Measurements from ENCODE around the gene ATP8A2.

ATP8A2 gene

DNA sequence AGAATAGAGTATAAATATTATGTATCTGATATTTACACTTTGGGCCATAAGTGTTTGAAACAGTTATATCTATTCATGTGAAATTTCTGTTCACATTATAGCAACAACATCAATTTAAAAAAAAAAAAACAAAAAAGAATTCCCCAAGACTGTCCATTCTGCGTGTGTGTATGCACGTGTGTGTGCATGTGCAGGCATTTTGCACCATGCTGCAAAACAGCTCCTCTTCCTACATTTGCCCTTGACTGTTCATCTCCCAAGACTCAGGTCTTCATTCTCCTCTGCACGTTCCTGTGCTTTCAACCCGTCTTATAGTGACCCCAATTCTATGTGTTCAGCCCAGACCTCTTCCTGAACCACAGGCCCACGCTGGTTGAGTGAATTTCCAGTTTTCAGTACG is 530.7 kb downstream of the ATP8A2 start:
- in situ Hi-C loops (cut with MboI; ENCODE audit: low sequenced_read_pairs, unreplicated experiment) = no loop called here
- TF ChIP-seq, protein P1, sequence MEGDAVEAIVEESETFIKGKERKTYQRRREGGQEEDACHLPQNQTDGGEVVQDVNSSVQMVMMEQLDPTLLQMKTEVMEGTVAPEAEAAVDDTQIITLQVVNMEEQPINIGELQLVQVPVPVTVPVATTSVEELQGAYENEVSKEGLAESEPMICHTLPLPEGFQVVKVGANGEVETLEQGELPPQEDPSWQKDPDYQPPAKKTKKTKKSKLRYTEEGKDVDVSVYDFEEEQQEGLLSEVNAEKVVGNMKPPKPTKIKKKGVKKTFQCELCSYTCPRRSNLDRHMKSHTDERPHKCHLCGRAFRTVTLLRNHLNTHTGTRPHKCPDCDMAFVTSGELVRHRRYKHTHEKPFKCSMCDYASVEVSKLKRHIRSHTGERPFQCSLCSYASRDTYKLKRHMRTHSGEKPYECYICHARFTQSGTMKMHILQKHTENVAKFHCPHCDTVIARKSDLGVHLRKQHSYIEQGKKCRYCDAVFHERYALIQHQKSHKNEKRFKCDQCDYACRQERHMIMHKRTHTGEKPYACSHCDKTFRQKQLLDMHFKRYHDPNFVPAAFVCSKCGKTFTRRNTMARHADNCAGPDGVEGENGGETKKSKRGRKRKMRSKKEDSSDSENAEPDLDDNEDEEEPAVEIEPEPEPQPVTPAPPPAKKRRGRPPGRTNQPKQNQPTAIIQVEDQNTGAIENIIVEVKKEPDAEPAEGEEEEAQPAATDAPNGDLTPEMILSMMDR (IDR thresholded peaks at IDR 0.05; ENCODE audit: borderline replicate concordance, control extremely low read depth, extremely low read depth, insufficient read depth, missing control alignments) = no peak
- no peak for DNase-seq (ENCODE audit: low spot score)

DNA sequence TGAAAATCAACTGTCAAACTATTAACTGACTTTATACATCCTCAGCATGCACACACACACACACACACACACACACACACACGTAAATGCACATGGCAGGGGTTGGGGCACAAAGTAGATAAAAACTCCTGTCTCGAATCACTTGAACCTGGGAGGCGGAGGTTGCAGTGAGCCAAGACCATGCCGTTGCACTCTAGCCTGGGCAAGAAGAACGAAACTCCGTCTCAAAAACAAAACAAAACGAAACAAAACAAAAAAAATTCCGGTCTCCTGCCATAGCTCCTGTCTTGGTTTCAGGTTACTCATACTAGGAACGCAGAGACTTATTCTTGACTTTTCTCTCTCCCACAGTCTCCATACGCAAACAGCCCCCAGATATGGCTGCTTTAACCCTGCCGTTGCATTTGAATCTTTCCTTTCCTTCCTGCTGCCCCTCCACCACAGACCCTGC is 531.1 kb downstream of the ATP8A2 start:
- in situ Hi-C loops (cut with MboI; ENCODE audit: low sequenced_read_pairs, unreplicated experiment) = no loop called here

DNA sequence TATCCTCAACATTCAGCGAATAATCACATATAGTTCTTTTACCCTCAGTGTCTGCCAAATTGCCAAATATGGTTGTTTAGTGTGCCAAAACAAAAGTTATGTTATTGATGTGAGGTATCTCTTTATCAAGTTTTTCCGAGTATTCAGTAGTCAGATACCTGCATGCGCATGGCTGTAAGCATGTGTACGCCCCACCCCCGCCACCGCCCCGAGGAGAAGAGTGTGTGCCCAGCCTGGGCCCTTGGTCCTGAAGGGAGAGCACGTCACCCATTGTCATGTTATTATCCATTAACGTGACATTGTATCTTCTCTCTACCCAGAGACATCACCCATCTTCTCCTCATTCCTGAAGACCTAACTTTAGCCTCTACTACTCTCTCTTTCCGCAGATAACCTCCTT is 533.1 kb downstream of the ATP8A2 start:
- in situ Hi-C loops (cut with MboI; ENCODE audit: low sequenced_read_pairs, unreplicated experiment) = no loop called here
- TF ChIP-seq, protein P1 (IDR thresholded peaks at IDR 0.05; ENCODE audit: borderline replicate concordance, control extremely low read depth, extremely low read depth, insufficient read depth, missing control alignments) = no peak
- no peak for DNase-seq (ENCODE audit: low spot score)

More for the DNA sequence above, 531.1 kb downstream of the ATP8A2 start:
- peak; percentile 41 for DNase-seq (ENCODE audit: low spot score)
- TF ChIP-seq, protein P1 (IDR thresholded peaks at IDR 0.05; ENCODE audit: borderline replicate concordance, control extremely low read depth, extremely low read depth, insufficient read depth, missing control alignments) = no peak

DNA sequence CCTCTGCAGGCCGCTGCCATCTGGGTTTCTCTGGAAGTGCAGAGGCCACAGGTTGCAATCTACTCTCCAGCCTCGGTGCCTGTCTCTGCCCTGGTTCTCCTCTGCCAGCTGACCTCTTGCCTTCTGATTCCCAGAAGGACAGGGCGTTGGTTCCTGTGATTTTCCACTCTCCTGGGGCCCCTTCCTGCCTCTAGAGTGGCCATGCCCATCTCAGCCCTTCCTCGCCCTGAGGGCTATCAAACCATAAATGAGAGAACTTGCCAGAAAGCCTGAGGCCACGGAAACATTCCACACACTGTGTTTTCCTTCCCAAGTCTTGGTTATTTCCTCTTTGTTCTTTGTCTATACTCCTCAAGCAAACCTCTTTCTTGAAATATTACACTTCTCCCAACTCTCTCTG is 533.8 kb downstream of the ATP8A2 start:
- TF ChIP-seq, protein P1 (IDR thresholded peaks at IDR 0.05; ENCODE audit: borderline replicate concordance, control extremely low read depth, extremely low read depth, insufficient read depth, missing control alignments) = no peak
- in situ Hi-C loops (cut with MboI; ENCODE audit: low sequenced_read_pairs, unreplicated experiment) = no loop called here
- DNase-seq (ENCODE audit: low spot score) = no peak

DNA sequence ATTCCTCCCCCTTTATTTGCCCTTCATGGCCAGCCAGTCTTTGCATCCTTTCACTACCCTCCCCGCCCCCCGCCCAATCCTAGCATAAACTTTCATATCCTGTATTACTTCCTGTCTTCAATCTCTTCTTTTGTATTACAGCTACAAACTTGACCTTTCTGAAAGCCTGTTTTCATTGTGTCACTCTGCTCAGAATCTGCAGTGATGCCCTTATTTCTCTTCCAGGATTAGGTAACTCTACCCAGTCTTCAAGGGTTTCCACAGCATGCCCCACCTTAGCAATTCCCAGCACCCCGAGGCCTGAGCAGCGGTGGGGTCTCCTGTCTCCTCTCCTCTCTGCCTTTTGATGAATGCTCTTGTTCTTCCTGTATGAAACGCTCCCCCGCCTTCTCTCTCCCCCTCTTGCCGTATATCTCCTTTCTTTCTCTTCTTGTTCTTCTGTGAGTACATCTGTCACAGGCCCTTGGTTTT is 534.5 kb downstream of the ATP8A2 start:
- DNase-seq (ENCODE audit: low spot score) = no peak
- in situ Hi-C loops (cut with MboI; ENCODE audit: low sequenced_read_pairs, unreplicated experiment) = no loop called here
- TF ChIP-seq, protein P1 (IDR thresholded peaks at IDR 0.05; ENCODE audit: borderline replicate concordance, control extremely low read depth, extremely low read depth, insufficient read depth, missing control alignments) = no peak

DNA sequence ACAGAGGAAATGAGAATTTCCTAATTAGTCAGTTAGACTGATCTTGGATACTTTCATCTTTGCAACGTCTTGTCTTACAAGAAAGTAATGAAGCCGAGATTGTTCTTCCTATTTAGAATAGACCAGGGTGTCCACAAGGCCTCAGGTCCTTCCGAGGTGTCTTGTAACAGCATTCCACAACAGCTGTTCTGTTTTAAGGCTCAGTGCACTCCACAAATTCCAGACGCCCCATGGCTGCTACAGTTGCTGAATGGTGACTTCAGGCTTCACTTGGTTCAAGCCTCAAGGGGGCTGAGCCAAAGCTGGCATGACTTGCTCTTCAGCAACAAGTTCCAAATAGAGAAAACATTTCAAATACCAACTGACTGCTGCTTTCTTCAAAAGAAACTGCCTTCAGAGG is 536.6 kb downstream of the ATP8A2 start:
- TF ChIP-seq, protein P1 (IDR thresholded peaks at IDR 0.05; ENCODE audit: borderline replicate concordance, control extremely low read depth, extremely low read depth, insufficient read depth, missing control alignments) = no peak
- DNase-seq (ENCODE audit: low spot score) = no peak
- in situ Hi-C loops (cut with MboI; ENCODE audit: low sequenced_read_pairs, unreplicated experiment) = no loop called here

DNA sequence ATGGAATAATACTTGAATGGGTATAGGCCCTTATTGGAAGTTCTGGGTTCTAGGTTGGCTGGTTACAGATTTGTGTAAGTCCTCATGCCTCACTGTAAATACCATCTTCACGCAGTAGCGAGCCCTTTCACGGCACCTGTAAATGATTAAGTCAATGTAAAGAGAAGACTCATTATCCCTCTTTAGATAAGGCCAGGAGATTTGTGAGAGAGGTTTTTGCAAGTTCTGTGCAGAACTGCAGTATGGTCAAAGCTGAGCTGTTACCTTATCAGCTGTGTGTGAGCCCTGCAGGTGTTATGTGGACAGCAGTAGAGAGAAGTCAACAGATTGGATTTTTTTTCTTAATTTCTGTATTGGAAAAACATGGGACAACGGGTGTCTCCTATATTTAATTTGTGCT is 538.5 kb downstream of the ATP8A2 start:
- in situ Hi-C loops (cut with MboI; ENCODE audit: low sequenced_read_pairs, unreplicated experiment) = no loop called here
- DNase-seq (ENCODE audit: low spot score) = no peak
- TF ChIP-seq, protein P1 (IDR thresholded peaks at IDR 0.05; ENCODE audit: borderline replicate concordance, control extremely low read depth, extremely low read depth, insufficient read depth, missing control alignments) = no peak
